Iris pigment epithelial cell (primary cell): ENCODE data around the gene HSD3B7.
"Not testable (repeated sequence)": the region's sequence is repeated elsewhere in the genome, so short reads cannot be mapped to it uniquely, and the experiment has no call there.

Source experiments
- DNase-seq: peaks from one replicate; pipeline ENCODE4 v3.0.0-alpha.2; 2011; ENCODE audit warnings: low read depth

The HSD3B7 gene

DNA sequence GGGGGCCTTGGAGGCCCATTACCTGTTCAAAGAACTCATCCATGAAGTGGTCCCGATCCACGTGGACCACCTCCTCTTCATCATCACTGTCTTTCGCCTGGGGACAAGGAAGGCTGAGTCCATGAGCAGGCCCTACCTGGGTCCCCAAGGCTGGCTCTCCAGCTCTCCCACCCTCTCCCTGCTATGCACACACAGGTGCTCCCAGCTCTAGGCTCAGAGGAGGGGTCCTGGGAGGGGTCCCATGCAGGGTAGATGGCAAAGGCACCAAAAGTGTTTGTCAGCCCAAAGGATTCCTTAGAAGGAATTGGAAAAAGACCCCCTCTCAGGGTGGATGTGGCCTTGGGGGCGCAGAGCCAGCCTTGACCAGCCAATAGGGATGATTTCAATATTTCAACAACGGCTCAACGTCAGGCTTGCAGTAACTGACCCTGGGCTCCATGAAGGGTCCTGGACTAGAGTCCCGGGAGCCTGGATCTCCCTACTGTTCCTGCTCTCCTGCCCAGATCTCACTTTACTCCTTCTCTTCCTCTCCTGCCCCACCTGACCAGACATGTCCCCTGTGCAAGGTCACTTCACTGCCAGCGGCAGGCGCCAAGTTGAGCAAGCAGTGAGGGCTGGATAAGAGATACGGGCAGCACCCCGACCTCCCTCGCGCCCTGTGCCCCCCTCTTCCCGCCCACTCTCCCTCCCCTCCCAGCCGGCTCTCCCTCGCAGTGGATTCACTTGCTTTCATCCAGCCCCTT, 16.7 kb downstream of the HSD3B7 start:
- no peak for DNase-seq

DNA sequence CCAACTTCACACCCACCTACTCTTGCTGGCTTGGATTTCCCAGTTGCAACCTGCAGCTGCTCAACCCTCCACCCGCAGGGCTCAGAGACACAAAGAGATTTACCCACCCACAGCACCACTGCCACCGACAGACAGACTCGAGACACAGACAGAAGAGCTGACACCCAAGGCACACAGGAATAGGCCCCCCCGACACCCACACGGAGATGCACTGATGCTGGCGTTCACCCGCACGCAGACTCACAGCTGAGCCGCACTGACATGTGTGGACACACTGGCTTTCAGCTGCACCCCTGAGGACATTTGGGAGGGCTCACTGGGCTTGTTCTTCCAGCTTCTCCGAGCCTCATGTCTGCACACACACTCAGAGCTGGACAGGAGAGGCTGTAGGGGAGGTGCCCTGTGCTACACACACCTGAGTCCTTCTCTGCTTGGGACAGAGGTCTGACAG, 17.3 kb downstream of the HSD3B7 start:
- no peak for DNase-seq

DNA sequence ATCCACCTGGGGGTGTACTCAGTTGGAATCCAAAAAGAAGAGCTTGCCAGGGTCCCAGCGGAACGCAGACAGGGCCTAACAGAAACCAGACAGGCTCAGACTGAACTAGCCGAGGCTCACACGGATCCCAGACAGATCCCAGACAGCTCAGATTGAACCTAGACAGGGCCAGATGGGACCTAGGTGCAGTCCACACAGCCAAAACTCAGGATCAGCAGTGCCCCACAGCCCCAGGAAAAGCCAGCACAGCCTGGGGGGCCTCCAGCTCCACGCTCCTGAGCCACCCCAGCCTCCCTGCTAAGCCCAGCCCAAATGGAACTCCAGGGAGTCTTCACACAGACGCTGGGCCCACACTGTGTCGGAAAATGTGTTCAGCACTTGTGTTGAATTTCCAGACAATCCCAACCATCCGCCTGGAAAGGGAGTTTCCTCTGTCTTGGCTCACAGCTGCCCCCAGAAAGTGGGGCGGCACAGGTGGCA, 17.9 kb downstream of the HSD3B7 start:
- no peak for DNase-seq

DNA sequence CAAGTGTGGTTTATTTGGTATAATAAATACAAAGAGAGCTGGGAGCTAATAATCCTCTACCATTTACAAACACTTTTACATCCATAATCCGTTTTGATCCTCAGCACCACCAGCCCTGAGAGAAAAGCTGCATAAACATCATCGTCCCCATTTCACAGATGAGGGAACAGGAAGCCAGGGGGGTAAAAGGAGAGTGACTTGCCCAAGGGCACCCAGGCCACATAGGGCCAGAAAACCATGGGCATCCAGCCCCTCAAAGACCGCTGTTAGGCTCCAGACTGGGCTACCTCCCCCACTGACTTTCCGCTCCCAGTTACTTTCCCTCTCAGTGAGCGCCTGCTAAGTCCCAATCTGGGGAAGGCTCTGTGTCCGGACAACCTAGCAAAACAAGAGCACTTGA, 18.7 kb downstream of the HSD3B7 start:
- DNase-seq = no peak

DNA sequence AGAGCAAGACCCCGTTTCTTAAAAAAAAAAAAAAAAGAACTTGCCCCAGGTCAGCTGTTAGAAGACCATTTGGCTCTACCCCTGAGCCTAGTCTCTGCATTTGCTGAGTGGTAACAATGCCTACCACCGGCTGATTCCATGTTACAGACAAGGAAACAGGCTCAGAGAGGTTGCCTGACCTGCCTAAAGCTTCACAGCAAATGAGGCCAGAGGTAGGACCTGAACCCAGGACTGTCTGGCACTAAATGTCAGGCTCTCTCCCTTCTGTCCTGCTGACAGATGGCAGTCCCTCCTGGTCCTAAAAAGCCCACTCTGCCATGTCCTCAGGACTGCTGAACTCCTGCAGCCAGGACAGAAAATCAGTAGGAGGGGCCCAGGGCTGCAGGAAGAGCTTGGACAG, 19.7 kb downstream of the HSD3B7 start:
- no peak for DNase-seq

DNA sequence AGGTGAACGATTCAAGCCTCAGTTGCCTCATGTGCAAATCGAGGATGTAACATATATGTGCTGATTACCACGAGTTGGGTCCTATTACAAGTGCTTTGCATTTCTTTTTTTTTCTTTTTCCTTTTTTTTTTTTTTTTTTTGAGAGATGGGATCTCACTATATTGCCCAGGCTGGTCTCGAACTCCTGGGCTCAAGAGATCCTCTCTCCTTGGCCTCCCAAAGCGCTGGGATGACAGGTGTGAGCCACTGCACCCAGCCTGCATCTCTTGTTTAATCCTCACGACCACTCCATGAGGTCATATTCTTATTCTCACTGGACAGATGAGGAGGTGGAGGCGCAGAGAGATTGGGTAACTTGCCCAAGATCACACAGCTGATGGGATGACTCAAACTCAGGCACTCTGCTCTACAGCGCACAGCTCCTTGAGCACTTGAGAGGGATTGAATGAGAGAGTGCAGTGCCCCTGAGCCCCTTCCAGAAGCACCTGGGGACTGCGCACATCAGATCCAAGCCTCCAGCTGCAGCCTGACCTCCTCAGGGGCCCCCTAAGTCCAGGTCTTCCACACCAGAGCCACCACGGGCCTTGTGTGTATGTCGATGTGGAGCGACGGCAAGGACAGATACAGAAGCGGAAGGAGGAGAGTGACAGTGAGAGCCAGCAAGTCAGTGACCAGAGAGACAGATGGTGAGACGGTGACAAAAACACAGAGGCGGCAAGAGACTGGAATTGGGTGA, 20.5 kb downstream of the HSD3B7 start:
- peak; percentile 64 for DNase-seq

DNA sequence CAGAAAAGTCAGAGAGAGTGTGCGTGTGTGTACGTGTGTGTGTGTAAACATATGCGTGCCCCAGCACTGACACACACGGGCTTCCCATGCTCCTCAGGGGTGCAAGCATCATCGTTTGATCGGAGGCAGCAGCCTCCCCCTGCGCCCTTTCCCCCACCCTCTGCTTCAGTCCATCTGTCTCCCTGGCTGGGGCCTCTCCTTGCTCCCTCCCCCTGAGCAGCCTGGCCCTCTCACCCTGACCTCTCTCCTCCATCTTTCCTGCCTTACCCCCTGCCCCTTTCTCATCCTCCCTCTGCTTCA, 21.0 kb downstream of the HSD3B7 start:
- DNase-seq = no peak

DNA sequence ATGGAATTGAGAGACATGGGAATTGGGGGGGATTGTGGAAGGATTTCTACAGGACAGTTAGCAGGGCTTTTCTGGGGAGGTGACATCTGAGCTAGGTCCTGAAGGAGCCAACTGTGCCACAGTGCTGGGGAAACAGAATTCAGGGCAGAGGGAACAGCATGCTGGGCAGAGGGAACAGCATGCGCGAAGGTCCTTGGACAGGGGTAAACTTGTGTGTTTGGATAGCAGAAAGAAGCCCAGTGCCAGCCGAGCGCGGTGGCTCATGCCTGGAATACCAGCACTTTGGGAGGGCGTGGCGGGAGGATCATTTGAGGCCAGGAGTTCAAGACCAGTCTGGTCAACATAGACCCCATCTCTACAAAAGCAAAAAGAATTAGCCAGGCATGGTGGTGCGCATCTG, 21.6 kb downstream of the HSD3B7 start:
- no peak for DNase-seq

DNA sequence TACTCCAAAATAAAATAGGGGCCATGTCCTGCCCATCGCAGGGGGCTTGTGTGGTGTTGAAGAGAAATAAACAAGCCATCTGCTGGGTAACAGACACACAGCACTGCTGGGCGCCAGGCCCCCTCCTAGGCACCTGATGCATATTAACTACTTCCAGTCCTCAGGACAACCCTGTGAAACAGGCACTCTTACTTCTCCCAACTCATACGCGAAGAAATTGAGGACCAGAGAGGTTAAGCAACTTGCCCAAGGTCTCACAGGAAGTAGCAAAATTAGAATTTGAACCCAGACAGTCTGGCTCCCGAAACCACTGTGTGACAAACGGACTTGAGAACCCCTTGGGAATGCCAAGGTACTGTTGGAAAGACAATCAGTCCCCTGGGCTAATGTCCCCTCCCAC, 22.7 kb downstream of the HSD3B7 start:
- DNase-seq = no peak

DNA sequence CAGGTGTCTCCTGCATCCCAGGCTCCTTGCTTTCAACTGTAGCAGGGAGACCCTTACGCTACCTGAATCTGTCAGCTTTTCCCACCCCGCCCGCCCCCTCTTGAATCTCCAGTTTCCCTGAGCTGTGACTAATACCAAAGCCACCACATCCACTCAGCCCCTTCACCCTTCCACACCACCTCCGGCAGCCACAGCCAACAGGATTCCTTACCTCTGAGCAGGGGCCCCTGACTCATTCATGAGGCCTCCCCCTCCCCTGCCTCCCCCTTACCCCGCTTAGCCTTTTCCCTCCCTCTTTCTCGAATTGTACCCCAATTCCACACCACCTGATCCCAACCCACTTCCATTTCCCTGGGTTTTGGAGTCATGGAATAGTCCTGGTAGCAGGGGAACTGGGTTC, 23.1 kb downstream of the HSD3B7 start:
- peak; percentile 85 for DNase-seq

DNA sequence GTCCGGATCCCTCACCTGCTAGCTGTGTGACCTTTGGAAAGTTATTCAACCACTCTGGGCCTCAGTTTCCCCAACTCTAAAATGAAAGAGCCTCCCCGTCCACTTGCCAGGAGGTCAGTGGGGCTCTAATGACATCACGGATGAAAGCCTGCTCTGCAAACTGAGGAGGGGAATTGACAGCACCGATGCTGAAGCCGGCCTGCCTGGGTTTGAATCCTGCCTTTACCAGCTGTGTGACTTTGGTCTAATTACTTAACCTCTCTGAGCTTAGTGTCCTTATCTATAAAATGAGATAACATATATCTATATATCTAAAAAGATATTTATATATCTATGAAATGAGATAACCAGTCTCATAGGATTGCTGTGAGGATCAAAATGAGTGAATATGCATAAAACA, 23.5 kb downstream of the HSD3B7 start:
- no peak for DNase-seq

DNA sequence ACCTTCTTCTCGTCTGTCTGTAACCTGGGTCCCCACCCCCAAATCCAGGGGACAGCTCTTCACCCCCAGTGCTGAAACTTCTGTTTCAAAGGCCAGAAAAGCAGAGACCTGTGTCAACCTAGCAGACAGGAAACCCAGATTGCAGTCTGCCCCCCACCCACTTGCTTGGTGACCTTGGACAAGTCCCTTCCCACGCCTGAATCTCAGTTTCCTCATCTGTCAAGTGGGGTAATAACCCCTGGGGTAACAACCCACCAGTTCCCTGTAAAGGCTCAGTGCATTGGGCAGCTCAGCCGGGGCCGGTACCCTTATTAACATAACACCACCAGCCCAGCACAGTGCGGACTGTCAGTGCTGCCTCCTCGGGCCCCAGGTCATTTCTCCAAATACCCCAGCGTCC, 24.1 kb downstream of the HSD3B7 start:
- DNase-seq = no peak

DNA sequence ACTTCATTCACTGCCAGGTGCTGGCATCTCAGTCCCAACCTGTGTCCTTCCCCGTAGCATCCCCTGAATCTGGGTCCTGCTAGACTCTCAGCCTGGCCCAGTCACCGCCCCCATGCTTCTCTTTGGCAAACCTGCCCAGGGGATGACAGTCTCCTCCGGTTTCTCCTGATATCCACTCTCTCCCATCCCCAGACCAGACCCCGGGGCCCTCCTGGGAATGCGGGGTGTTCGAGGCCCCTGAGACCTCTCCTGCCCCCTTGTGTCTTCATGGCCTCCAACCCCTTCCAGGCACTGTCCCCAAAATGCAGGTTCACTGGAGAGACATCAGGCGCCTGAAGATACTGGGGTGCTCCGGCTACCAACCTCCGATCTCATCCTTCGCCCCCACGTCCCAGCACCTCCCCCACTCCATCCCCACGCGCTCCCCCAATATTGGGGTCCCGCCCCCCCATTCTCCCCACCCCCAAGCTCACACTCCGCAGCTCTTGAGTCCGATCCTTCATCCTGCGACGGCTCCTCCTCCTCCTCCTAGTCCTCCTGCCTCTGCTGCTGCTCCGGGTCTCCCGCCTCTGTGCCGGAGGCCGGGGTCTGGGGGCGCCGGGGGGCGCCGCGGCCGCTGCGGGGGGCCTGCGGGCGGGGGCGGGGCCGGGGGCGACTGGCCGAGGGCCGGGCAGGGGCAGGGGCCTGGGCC, 25.0 kb downstream of the HSD3B7 start:
- no peak for DNase-seq

DNA sequence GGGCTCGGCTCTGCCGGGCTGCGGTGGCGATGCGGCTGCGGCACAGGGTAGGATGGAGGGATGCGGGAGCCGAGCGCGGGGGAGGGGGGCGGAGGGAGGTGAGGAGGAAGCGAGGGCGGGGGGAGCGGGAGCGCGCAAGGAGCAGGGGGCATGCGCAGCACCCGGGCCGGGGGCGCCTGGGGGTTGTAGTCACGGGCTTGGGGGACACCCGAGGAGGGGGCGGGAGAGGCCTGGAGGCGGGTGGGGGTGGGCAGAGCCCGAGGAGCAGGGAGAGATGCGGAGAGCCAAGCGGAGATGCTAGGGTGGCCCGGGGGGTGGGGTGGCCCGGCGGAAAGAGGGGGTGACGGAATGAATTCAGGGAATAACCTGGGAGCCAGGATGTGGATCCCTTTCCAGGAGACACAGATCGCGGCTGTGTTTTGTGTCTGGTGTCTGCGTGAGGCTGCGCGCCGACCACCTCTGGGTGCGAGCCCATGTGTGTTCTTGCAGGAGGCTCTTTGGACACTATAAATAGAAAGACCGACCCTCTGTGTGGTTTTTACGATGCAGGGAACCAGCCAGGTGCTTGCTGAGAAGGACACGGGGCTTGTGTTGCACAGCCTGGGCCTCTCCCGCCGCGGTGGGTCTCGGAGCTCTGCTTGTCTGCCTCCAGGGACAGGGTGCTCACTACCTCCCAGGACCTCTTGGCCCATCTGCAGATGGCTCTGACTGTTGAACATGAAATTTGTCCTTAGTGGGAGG, 25.7 kb downstream of the HSD3B7 start, which contains the start of gene STX1B:
TSS of gene STX1B (minus strand) at position 54 of the 741 bp plus-strand sequence. CDS start 242 bp downstream, outside the sequence.
- no peak for DNase-seq

DNA sequence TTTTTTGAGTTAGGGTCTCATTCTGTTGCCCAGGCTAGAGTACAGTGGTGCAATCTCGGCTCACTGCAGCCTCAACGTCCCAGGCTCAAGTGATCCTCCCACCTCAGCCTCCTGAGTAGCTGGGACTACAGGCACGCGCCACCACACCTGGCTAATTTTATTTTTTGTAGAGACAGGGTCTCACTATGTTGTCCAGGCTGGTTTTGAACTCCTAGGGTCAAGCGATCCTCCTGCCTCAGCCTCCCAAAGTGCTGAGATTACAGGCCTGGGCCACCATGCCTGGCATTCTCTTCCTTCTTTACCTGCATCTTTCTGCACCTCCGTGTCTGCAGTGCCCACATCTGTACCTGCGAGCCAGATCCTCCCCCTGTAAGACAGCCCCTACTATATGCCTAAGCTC, 26.8 kb downstream of the HSD3B7 start:
- not testable (repeated sequence) for DNase-seq

DNA sequence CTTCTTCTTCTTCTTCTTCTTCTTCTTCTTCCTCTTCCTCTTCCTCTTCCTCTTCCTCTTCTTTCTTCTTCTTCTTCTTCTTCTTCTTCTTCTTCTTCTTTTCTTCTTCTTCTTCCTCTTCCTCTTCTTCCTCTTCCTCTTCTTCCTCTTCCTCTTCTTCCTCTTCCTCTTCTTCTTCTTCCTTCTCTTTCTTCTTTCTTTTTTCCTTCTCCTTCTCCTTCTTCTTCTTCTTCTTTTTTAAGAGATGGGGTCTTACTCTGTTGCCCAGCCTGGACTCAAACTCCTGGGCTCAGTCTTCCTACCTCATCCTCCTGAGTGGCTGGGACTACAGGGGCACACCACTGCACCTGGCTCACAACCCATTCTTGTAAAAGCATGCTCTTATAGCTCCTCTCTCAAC, 28.3 kb downstream of the HSD3B7 start:
- DNase-seq = not testable (repeated sequence)

DNA sequence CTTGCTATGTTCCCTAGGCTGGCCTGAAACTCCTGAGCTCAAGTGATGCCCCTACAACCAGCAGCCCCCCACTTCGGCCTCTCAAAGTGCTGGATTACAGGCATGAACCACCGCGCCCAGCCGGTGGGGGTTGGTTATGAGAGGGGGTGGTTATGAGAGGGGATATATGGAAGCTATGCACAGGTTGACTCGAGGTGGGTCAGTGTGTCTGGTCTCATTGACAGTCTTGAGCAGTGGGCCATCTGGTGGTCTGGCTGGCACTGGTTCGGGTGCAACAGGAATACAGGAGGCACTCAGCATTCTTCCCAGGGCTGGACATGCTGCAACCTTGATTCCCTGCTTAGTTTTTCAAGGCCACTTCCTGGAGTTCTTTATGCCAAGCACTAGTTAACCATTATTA, 31.0 kb downstream of the HSD3B7 start:
- DNase-seq = no peak

DNA sequence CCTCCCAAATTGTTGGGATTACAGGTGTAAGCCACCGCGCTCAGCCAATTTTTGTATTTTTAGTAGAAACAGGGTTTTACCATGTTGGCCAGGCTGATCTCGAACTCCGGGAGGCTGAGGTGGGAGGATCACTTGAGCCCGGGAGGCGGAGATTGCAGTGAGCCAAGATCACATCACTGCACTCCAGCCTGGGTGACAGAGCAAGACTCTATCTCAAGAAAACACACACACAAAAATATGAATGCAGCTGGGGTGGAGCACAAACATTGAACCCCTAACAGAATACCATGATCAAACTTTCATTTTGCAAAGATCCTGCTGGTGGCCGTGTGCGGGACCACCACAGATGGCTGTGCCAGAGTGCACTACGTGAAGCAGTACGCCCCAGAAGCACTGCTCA, 32.7 kb downstream of the HSD3B7 start:
- not testable (repeated sequence) for DNase-seq

DNA sequence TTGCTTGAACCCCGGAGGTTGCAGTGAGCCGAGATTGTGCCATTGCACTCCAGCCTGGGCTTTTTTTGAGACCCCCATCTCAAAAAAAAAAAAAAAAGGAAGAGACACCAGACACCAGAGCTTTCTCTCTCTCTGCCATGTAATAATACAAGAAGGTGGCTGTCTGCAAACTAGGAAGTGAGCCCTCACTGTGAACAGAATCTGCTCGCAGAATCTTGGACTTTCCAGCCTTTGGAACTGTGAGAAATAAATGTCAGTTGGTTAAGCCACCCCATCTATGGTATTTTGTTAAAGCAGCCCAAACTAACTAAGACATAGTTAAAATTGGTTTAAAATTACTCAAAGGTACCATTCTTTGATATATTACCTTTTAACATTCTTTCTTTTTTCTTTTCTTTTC, 35.5 kb downstream of the HSD3B7 start:
- no peak for DNase-seq

DNA sequence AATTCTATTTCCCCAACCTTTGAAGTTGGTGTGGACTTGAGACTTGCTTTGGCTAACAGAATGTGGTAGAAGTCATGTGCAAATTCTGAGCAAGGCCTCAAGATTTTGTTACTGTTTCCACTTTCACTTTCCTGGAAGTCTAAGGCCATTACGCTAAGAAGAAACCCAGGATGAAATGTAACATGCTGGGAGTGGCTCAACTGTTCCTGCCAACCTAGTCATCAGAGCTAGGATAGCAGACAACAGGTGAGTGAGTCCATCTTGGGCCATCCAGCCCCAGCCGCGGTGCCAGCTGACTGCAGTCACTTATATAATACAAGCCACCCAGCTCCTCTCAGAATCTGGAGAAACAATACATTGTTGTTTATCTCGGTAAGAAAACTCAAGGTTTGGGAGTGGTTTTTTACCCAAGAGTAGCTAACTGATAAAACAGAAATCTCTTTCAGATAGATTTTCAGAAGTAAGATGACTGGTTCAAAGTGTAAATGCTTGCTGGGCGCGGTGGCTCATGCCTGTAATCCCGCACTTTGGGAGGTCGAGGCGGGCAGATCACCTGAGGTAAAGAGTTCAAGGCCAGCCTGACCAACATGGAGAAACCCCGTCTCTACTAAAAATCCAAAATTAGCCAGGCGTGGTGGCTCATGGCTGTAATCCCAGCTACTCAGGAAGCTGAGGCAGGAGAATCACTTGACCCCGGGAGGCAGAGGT, 37.7 kb downstream of the HSD3B7 start:
- no peak for DNase-seq

DNA sequence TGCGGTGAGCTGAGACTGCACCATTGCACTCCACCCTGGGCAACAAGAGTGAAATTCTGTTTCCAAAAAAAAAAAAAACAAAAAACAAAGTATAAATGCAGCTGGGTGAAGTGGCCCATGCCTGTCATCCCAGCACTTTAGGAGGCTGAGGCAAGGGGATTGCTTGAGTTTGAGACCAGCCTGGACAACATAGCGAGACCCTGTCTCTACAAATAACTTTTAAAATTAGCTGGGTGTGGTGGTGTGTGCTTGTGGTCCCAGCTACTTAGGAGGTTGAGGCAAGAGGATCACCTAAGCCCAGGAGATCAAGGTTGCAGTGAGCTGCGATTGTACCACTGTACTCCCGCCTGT, 38.2 kb downstream of the HSD3B7 start:
- DNase-seq = no peak
